ENCODE data around the gene SEC24D.
"Not testable (repeated sequence)": the region's sequence is repeated elsewhere in the genome, so short reads cannot be mapped to it uniquely, and the experiment has no call there.

Gene SEC24D

DNA sequence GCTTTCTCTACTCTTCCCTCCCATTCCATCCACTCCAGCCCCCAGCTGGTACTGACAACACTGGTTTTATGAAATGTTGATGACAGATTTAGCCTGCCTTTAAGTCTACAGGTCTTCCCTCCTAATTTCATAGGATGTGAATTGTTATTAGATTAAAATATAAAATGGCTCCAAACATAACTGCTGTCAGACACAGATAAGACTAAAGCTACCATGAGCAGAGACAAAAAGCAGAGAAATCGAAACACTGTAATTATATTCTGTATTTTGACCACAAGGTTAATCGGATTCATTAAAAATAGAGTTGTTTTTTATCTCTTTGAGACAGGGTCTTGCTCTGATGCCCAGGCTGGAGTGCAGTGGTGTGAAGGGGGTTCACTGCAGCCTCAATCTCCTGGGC lies 28.3 kb downstream of the SEC24D start:
- peaks cover 71% of the 10 kb centered on the region for H3K36me3 Mint-ChIP-seq (ENCODE audit: low read depth)
- no peaks in the 10 kb centered on the region for H3K4me1 Mint-ChIP-seq (ENCODE audit: low read depth)
- no peak overlapping the region for H3K27ac Mint-ChIP-seq
- H3K27me3 Mint-ChIP-seq: no peaks in the 10 kb centered on the region
- no peak overlapping the region for H3K4me3 Mint-ChIP-seq
- H3K9me3 Mint-ChIP-seq: no peaks in the 10 kb centered on the region

DNA sequence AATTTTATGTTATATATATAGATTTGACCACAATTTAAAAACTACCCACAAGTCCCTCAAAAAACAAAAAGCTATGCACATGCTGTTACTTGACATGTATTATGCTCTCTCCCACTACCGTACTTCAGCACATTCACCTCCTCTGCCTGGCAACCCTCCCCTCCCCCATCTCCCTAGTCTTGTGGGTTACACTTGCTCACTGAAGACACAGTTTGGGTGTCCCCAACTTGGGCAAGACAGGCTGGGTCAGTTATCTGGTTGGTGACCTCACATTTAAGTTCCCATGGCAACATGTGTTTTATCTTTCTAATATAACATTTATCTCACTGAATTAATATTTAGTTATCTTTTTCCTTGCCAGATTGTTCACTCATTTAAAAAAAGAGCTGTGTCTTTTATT lies 32.7 kb downstream of the SEC24D start:
- Mint-ChIP-seq H3K9me3 (no peaks in the 10 kb centered on the region), H3K4me3 (no peak overlapping the region), H3K4me1 (ENCODE audit: low read depth) (no peaks in the 10 kb centered on the region), H3K27ac (no peak overlapping the region), H3K27me3 (no peaks in the 10 kb centered on the region), H3K36me3 (ENCODE audit: low read depth) (peaks cover 56% of the 10 kb centered on the region)

DNA sequence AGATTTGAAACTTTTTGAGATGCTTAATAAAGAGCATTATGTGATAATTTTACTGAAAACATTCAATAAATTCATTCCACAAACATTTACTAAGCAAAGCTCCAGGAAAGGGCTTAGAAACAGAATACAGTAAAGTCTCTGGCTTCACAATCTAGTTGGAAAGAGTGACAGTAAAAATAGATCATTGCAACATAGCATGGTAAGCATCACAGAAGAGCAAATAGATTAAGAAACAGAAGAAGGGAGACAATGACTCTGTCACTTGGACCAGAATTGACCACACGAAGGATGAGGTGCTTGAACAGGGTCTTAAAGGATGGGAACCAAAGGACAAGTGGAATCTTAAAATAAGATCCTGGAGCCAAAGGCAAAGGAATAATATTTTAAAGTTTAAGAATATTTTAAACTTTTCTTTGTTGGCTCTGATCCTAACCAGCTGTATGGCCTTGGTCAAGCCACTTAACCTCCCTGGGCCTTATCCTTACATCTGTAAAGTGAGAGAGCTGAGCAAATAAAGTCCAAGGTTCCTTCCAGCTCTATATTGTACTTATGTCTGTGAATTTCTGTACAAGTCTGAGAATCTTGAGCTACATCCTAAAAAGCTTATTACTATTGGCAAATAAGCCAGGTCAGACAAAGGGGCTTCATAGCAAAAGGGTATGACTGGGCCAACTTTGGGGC lies 33.9 kb downstream of the SEC24D start:
- no peaks in the 10 kb centered on the region for H3K4me1 Mint-ChIP-seq (ENCODE audit: low read depth)
- H3K4me3 Mint-ChIP-seq: no peak overlapping the region
- no peaks in the 10 kb centered on the region for H3K27me3 Mint-ChIP-seq
- peaks cover 53% of the 10 kb centered on the region for H3K36me3 Mint-ChIP-seq (ENCODE audit: low read depth)
- H3K27ac Mint-ChIP-seq: no peak overlapping the region
- no peaks in the 10 kb centered on the region for H3K9me3 Mint-ChIP-seq

DNA sequence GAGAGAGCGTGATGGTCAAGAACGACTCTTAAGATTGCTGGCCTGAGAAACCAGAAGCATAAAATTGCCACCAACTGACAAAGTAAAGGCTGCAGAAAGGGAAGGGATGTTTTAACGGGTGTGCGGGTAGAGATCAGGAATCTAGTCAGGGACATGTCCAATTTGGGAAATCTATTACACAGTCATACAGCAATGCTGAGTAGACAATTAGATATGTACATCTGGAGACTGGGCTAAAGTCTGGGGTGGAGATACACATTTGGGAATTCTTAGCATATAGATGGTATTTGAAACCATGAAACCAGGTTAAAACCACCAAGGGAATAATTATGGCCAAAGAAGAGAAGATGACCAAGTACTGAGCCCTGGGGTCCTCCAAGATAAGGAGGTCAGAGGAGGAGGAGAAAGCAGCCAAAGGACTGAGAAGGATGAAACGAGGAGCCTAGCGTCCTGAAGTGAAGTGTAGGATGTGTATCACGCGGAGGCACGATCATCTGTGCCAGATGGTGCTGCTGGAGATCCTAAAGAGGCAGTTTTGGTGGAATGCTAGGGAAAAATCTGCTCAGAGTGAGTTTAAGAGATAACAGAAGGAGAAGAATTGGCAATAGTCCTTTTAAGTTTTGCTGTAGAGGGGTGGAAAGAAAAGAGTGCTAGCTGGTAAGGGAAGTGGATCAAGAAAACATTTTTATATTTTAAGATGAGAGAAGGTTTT lies 36.5 kb downstream of the SEC24D start:
- Mint-ChIP-seq H3K27ac (no peak overlapping the region), H3K4me3 (no peak overlapping the region), H3K4me1 (ENCODE audit: low read depth) (no peaks in the 10 kb centered on the region), H3K36me3 (ENCODE audit: low read depth) (peaks cover 54% of the 10 kb centered on the region), H3K9me3 (no peaks in the 10 kb centered on the region), H3K27me3 (no peaks in the 10 kb centered on the region)

DNA sequence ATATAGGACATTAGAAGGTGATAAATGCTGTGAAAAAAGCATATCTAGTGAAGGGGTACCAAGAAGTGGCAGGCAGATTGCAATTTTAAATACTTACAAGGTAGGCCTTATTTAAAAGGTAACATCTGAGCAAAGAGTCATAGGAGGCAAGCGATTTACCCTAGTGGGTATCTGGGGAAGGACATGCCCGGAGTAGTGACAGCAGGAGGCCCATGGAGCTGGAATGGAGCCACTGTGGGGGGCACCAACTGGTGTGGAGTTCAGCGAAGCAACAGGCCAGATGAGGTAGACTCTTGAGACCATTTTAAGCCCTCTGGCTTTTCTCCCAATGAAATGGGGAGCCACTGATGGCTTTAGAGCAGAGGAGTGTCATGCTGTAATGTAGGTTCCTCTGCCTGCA lies 37.3 kb downstream of the SEC24D start:
- Mint-ChIP-seq H3K27ac (no peak overlapping the region), H3K9me3 (no peaks in the 10 kb centered on the region), H3K4me1 (ENCODE audit: low read depth) (no peaks in the 10 kb centered on the region), H3K36me3 (ENCODE audit: low read depth) (peaks cover 51% of the 10 kb centered on the region), H3K27me3 (no peaks in the 10 kb centered on the region), H3K4me3 (no peak overlapping the region)

DNA sequence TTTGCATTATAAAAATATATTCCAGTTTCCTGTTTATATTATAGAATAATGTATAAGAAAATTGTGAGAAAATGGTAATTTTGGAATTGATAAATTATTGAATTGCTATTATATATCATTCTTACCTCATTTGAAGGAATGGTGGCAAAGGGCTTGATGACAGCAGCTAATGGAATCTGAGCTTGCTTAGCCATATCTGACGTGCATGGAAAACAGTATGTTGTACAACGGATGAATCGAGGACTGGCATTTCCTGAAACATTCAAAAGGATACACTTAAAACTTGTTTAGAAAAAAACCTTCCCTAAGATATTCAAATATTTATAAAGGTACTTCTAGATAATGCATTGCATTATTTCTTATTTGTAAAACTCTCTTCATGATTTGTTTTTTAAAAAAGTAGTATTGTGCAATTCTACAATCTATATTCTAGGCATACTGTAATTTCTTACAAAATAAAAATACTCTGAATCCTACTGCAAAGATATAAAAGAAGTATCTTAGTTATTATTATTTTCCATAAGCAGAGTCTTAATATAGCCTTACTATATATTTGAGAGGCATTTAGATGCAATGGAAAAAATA lies 38.3 kb downstream of the SEC24D start:
- H3K27ac Mint-ChIP-seq: no peak overlapping the region
- peaks cover 55% of the 10 kb centered on the region for H3K36me3 Mint-ChIP-seq (ENCODE audit: low read depth)
- no peaks in the 10 kb centered on the region for H3K9me3 Mint-ChIP-seq
- H3K4me3 Mint-ChIP-seq: no peak overlapping the region
- H3K27me3 Mint-ChIP-seq: no peaks in the 10 kb centered on the region
- H3K4me1 Mint-ChIP-seq (ENCODE audit: low read depth): no peaks in the 10 kb centered on the region

DNA sequence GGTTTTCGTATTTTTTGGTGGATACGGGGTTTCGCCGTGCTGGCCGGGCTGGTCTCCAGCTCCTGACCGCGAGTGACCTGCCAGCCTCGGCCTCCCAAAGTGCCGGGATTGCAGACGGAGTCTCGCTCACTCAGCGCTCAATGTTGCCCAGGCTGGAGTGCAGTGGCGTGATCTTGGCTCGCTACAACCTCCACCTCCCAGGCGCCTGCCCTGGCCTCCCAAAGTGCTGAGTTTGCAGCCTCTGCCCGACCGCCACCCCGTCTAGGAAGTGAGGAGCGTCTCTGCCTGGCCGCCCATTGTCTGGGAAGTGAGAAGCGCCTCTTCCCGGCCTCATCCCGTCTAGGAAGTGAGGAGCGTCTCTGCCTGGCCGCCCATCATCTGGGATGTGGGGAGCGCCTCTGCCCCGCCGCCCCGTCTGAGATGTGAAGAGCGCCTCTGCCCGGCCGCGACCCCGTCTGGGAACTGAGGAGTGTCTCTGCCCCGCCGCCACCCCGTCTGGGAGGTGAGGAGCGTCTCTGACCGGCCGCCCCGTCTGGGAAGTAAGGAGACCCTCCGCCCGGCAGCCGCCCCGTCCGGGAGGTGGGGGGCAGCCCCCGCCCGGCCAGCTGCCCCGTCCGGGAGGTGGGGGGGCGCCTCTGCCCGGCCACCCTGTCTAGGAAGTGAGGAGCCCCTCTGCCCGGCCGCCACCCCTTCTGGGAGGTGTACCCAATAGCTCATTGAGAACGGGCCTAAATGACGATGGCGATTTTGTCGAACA lies 44.1 kb downstream of the SEC24D start:
- not testable (repeated sequence) for H3K27ac Mint-ChIP-seq; H3K27me3 Mint-ChIP-seq; H3K4me1 Mint-ChIP-seq (ENCODE audit: low read depth); H3K9me3 Mint-ChIP-seq; H3K4me3 Mint-ChIP-seq
- peaks cover 34% of the 10 kb centered on the region for H3K36me3 Mint-ChIP-seq (ENCODE audit: low read depth)

DNA sequence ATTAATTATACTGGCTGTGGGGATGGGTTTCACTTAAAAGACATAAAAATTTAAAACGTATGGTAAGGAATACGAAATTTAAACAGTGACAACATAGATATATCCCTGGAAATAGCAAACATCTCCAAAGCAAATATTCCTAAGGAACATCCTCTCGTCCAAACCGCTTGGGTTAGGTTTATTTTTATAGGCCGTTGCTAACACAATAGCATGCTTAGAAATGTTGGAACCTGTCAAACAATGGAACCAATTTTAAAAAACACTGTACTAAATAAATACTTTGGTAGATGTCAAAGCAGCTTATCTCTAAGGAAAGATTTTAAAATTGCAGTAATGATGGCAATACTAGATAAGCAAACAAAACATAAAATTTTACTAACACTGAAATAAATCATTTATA lies 45.4 kb downstream of the SEC24D start:
- H3K36me3 Mint-ChIP-seq (ENCODE audit: low read depth): peaks cover 23% of the 10 kb centered on the region
- no peak overlapping the region for H3K27ac Mint-ChIP-seq
- no peak overlapping the region for H3K4me3 Mint-ChIP-seq
- H3K27me3 Mint-ChIP-seq: no peaks in the 10 kb centered on the region
- no peaks in the 10 kb centered on the region for H3K9me3 Mint-ChIP-seq
- H3K4me1 Mint-ChIP-seq (ENCODE audit: low read depth): no peaks in the 10 kb centered on the region

DNA sequence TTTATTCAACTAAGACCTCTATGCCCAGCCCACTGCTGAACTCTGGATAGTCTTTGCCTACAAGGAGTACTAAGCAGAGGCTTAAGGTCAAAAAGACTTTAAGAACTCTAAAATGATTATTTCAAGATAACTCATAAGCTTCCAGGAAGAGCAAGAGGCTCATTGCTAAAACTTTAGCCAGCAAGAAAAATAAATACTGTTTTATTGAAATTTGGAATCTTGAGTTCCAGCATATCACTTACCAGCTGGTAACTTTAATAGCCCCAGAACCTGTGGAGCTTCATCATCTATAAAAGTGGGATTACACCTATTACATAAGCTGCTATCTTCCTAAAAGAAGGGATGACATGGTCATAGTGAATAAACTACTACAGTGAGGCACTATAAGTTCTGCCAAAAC lies 47.0 kb downstream of the SEC24D start:
- Mint-ChIP-seq H3K27me3 (no peaks in the 10 kb centered on the region), H3K4me1 (ENCODE audit: low read depth) (no peaks in the 10 kb centered on the region), H3K27ac (no peak overlapping the region), H3K36me3 (ENCODE audit: low read depth) (peaks cover 21% of the 10 kb centered on the region), H3K4me3 (no peak overlapping the region), H3K9me3 (no peaks in the 10 kb centered on the region)

DNA sequence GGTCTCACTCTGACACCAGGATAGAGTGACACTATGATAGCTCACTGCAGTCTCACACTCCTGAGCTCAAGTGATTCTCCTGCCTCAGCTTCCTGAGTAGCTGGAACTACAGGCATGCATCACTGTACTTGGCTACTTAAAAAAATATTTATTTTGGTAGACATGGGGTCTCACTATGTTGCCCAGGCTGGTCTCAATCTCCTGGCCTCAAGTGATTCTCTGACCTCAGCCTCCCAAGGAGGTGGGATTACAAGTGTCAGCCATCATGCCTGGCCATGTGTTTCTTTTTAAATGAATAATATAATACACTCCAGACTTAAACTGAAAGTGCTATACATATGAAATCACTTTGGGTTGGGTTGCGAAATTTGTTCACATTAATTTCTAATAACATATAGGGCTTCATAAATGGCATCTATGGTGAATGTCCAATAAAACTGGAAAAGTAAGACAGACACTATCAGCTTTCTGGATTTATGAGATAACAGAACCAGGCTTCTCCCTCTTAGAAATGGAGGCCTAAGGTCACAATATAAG lies 48.0 kb downstream of the SEC24D start:
- Mint-ChIP-seq H3K9me3 (no peaks in the 10 kb centered on the region), H3K4me3 (no peak overlapping the region), H3K27ac (no peak overlapping the region), H3K4me1 (ENCODE audit: low read depth) (no peaks in the 10 kb centered on the region), H3K27me3 (no peaks in the 10 kb centered on the region), H3K36me3 (ENCODE audit: low read depth) (peaks cover 25% of the 10 kb centered on the region)

DNA sequence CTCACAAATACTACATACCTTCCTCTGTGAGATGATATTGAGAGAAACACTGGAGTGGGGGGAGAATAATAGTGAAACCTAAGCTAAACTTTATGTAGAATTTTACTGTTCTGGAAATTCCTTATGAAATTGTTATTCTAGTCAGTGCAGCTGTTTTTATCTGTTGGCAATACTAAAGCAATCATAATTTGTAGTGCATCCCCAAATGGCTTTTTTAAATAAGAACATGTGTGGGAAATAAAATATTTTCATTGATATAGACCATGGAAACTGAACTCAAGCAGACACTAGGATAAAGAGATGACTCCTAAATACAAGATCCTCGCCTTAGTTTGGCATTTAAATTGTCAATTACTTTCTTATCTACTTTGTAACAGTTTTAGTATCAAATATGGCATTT lies 51.1 kb downstream of the SEC24D start:
- no peaks in the 10 kb centered on the region for H3K4me1 Mint-ChIP-seq (ENCODE audit: low read depth)
- no peaks in the 10 kb centered on the region for H3K27me3 Mint-ChIP-seq
- H3K9me3 Mint-ChIP-seq: no peaks in the 10 kb centered on the region
- no peak overlapping the region for H3K27ac Mint-ChIP-seq
- peaks cover 21% of the 10 kb centered on the region for H3K36me3 Mint-ChIP-seq (ENCODE audit: low read depth)
- H3K4me3 Mint-ChIP-seq: no peak overlapping the region

DNA sequence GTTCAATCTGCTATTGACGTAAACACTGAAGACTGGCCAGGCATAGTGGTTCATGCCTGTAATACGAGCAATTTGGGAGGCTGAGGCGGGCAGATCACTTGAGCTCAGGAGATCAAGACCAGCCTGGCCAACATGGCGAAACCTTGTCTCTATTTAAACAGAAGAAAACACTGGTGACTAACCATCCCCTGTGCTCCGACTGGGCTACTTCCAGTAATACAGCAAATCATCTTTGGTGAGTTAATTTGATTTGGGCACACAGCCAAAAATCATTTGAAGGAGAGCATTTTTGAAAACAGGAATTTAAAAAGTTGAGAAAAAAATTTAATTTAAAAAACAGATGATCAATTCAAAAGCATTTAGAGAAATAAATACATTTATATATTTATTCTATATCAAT lies 52.0 kb downstream of the SEC24D start:
- Mint-ChIP-seq H3K4me3 (no peak overlapping the region), H3K27ac (no peak overlapping the region), H3K27me3 (no peaks in the 10 kb centered on the region), H3K9me3 (no peaks in the 10 kb centered on the region), H3K4me1 (ENCODE audit: low read depth) (no peaks in the 10 kb centered on the region), H3K36me3 (ENCODE audit: low read depth) (peaks cover 21% of the 10 kb centered on the region)

DNA sequence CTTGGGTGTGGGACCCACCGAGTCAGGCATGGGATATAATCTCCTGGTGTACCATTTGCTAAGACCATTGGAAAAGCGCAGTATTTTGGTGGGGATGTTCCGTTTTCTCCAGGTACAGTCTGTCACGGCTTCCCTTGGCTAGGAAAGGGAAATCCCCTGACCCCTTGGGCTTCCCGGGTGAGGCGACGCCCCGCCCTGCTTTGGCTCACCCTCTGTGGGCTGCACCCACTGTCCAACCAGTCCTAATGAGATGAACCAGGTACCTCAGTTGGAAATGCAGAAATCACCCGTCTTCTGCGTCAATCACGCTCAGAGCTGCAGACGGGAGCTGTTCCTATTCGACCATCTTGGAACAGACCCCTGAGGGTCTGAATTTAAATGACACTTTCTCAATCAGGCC lies 53.0 kb downstream of the SEC24D start:
- not testable (repeated sequence) for H3K9me3 Mint-ChIP-seq; H3K27me3 Mint-ChIP-seq; H3K4me1 Mint-ChIP-seq (ENCODE audit: low read depth); H3K27ac Mint-ChIP-seq; H3K4me3 Mint-ChIP-seq
- H3K36me3 Mint-ChIP-seq (ENCODE audit: low read depth): peaks cover 21% of the 10 kb centered on the region

DNA sequence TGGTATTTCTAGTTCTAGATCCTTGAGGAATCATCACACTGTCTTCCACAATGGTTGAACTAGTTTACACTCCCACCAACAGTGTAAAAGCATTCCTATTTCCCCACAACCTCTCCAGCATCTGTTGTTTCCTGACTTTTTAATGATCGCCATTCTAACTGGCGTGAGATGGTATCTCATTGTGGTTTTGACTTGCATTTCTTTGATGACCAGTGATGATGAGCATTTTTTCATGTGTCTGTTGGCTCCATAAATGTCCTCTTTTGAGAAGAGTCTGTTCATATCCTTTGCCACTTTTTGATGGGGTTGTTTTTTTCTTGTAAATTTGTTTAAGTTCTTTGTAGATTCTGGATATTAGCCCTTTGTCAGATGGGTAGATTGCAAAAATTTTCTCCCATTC lies 58.3 kb downstream of the SEC24D start:
- H3K4me1 Mint-ChIP-seq (ENCODE audit: low read depth); H3K9me3 Mint-ChIP-seq; H3K36me3 Mint-ChIP-seq (ENCODE audit: low read depth); H3K4me3 Mint-ChIP-seq; H3K27ac Mint-ChIP-seq; H3K27me3 Mint-ChIP-seq: not testable (repeated sequence)
